ENCODE results near the gene HBM.
"Not testable (repeated sequence)": the region's sequence is repeated elsewhere in the genome, so short reads cannot be mapped to it uniquely, and the experiment has no call there.

The HBM gene

DNA sequence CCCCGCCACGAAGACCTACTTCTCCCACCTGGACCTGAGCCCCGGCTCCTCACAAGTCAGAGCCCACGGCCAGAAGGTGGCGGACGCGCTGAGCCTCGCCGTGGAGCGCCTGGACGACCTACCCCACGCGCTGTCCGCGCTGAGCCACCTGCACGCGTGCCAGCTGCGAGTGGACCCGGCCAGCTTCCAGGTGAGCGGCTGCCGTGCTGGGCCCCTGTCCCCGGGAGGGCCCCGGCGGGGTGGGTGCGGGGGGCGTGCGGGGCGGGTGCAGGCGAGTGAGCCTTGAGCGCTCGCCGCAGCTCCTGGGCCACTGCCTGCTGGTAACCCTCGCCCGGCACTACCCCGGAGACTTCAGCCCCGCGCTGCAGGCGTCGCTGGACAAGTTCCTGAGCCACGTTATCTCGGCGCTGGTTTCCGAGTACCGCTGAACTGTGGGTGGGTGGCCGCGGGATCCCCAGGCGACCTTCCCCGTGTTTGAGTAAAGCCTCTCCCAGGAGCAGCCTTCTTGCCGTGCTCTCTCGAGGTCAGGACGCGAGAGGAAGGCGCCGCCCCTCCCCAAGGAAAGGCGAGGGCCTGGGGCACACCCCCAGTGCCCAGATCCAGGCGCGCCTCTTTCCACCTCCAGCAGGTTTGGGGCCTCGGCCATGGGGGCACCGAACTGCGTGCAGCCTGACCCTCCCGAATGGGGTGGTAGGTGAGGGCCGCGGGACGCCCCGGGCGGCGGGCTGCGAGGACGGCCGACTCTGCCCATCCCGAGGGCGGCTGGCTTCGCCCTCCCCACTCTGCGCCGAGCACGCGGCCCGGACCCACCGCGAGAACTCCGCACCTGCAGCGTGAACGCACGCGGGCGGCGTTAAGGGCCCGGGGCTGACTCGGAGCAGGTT is 15.1 kb downstream of the HBM start:
- peak in 2 of 3 experiments; percentile 33 to 56 for DNase-seq (ENCODE audit: low read depth in 2 of 3, low spot score in 2 of 3)

DNA sequence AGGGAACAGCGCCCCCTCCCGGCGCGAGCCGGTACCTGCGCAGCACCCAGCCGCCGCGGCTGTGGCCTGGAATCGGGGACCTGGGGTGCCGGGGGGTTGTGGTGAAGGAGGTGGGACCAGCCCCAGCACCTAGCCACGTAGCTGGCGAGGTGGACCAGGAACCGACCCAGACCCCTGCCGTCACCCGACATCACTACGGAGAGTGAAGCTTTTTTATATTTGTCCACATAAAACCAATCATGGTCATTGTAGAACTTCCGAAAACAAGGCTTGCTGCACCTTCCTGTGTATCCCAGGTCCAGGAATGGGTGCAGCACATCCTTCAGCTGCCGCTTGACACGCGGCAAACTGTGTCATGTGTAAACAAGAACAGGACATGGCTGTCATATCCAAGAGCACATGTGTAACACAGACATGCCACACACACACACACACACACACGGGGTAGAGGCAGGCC is 15.8 kb downstream of the HBM start:
- DNase-seq (ENCODE audit: low read depth in 2 of 3, low spot score in 2 of 3), result peak in 2 of 3 experiments; percentile 84 to 94

DNA sequence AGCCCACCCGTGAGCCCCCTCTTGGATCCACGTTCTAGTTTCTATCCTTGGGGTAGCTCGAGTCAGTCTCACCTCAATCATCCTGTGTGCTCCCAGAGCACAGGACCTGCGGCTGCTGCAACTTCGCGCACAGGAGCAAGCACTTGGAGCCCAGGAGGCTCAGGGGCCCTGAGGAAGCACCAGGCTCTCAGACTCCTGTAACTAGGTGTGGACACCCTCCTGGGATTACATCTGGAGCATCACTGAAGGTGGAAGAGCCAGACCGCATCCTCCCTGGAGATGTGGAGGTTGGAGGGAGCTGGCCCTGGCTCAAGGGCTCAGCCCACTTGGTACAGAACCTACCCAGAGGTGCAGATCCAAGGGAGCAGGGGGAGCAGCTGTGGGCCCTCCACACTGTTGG is 17.2 kb downstream of the HBM start:
- DNase-seq (ENCODE audit: low read depth in 2 of 3, low spot score in 2 of 3), result no peak

DNA sequence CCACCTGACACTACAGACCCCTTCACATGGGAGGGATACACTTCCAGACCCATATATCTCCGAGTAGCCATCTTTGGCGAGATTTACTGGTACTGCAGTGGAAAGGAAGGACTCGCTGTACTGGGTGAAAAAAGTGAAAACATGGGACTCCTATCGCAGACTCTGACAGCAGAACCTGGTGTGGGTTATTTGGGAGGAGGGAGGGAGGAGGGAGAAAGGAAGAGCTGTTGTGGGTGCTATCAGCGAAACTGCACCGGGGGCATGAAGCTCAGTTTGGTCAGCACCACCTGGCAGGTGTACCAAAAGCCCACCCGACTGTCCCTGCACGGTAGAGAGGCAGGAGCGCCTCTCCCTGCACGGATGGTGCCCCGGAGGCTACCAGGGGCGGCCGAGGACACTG is 19.4 kb downstream of the HBM start:
- no peak for DNase-seq (ENCODE audit: low read depth in 2 of 3, low spot score in 2 of 3)

DNA sequence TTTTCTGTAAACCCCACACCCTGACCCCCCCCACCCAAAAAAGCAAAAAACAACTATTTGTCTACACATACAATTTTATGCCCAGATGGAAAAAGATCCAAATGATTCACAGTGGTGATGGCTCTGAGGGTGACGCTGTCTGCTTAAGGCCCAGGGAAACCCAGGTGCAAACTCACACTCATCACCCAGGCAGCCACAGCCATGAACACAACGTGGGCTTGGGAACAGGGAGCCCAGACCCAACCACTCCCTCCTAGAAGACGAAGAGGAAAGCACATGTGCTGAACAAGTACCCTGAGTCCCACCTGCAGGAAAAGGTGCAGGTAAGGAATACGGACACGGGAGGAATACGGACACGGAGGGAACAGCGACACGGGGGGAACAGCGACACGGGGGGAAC is 19.9 kb downstream of the HBM start:
- no peak for DNase-seq (ENCODE audit: low read depth in 2 of 3, low spot score in 2 of 3)

DNA sequence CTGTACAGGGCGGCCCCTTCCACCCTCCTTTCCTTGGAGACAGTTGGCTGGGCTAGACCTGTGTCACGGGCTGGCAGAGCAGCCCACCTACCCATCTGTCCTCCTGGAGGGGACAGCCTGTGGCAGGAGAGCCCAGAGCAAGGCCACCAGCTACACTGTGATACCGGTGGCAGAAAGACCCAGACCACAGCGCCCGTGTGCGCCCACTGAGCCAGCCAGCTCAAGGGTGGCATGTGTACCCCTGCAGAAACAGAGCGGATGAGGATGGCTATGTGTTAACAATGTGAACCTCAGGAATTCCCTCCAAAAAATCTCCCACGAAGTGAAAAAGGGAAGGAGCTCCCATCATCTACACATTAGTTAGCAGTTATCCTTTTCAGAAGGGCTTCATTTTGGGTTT is 21.6 kb downstream of the HBM start:
- no peak for DNase-seq (ENCODE audit: low read depth in 2 of 3, low spot score in 2 of 3)

DNA sequence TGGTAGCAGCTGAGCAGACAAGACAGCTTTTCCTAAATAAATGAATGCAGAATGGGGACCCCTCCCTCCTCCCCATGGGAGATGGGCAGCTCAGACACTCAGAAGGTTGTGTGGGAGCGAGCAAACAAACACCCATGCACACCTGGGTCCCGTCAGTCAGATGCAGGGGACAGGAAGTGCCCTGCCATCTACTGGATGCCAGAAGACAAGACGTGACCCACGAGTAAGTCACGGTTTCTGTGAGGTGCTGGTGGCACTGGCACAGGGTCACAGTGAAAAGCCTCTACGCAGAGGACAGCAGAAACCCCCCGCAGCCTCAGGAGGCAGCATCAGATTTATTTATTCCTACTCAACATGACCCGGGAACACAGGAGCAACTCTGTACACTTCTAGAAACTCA is 22.9 kb downstream of the HBM start:
- DNase-seq (ENCODE audit: low read depth in 2 of 3, low spot score in 2 of 3), result no peak

DNA sequence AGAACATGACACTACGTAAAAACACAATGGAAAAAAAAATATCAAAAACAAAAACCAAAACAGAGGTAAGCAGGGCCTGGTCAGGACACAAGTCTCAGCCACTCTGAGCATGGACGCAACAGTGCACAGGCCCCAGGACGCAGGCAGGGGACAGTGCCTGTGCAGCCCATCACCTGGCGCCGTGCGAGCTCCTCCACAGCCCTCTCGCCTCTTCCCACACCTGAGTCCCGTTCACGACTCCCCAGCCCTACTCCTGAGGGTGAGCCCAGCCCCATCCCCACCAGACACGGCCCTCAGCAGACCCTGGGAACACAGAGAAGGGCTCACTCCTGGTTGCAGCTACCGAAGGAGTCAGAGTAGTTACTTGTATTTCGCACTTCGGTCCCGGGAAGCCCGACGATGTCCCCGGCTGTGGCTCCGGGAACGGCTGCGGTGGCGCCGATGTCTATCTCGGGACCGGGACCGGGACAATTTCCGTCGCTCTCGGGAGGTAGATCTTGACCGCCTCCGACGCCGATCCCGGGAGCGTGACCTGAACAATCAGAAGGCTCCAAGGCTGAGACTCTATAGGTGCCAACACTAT is 23.9 kb downstream of the HBM start:
- DNase-seq (ENCODE audit: low read depth in 2 of 3, low spot score in 2 of 3), result no peak

DNA sequence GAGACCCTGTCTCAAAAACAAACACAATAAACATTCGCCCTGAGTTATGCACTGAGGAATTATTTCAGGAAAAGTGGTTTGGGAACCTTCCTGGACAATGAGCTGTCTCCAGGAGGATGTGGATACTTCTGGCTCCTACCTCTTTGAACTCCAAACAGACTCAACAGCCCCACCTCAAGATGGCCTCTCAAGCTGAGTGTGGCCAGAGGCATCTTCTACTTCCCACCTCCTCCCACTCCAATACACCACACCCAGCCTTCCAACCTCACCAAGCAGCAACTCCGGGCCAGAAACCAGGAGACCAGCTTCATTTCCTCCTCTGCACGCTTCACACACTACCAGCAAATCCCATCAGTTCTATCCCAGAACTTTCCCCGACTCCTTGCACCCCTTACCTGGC is 26.1 kb downstream of the HBM start:
- no peak for DNase-seq (ENCODE audit: low read depth in 2 of 3, low spot score in 2 of 3)

DNA sequence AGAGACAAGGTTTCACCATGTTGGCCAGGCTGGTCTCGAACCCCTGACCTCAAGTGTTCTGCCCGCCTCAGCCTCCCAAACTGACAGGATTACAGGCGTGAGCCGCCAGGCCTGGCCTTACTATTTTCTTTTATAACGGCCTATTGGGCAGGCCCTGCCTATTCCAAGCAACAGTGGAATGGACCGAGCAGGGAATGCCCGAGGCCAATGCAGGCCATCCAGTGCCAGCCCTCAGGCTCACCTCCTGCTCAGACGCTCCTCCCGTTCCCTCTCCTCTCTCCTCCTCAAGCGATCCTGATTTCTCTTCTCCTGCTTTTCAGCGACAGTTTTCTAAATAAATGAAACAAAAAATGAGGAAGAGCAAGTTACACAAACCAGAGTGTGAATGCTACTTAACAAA is 26.9 kb downstream of the HBM start:
- no peak for DNase-seq (ENCODE audit: low read depth in 2 of 3, low spot score in 2 of 3)

DNA sequence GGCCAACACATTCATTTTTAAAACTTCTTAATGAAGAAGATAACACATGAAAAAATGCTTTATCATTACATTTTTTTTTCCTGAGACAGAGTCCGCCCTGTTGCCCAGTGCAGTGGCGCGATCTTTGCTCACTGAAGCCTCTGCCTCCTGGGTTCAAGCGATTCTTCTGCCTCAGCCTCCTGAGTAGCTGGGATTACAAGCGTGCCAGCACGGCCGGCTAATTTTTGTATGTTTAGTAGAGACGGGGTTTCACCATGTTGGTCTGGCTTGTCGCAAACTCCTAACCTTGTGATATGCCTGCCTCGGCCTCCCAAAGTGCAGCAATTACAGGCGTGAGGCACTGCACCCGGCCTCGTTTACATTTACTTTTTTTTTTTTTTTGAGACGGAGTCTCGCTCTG is 27.7 kb downstream of the HBM start:
- DNase-seq (ENCODE audit: low read depth in 2 of 3, low spot score in 2 of 3), result no peak

DNA sequence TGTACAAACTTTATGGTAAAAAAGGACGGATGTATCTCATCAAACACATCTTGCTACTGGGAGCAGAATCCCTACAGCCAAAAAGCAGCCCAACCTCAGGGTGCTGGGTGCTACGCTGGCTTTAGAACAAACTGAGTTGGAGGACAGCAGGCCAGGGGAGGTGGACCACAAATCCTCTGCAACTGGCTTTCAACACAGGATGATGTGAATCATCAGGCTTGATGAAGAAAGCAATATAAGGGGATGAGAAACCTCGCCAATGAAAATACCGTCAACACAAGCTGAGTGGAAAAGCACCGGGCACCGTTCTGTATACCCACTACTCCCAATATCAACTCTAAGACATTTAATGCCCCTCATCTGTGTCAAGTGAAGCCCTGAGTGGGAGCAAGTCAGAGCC is 28.7 kb downstream of the HBM start:
- DNase-seq (ENCODE audit: low read depth in 2 of 3, low spot score in 2 of 3), result no peak

DNA sequence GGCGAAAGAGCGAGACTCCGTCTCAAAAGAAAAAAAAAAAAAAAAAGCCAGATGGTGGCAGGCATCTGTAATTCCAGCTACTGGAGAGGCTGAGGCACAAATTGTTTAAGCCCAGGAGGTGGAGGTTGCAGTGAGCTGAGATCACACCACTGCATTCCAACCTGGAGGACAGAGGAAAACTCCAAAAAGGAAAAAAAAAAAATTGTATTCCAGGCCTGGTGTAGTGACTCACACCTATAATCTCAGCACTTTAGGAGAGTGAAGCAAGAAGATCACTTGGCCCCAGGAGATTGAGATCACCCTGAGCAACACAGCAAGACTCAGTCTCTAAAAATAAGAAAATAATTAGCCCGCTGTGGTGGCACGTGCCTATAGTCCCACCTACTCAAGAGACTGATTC is 34.6 kb downstream of the HBM start:
- no peak for DNase-seq (ENCODE audit: low read depth in 2 of 3, low spot score in 2 of 3)

DNA sequence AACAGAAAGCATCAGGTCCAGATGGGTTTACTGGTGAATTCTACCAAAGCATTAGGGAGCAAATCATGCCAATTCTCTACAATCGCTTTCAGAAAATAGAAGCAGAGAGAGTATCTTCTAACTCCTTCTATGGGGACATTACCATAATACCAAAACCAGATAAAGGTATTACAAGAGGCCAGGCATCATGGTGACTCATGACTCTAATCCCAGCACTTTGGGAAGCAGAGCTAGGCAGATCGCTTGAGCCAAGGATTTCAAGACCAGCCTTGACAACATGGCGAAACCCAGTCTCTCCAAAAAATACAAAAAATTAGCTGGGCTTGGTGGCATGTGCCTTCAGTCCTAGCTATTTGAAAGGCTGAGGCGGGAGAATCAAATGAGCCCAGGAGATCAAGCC is 37.5 kb downstream of the HBM start:
- DNase-seq (ENCODE audit: low read depth in 2 of 3, low spot score in 2 of 3), result no peak

DNA sequence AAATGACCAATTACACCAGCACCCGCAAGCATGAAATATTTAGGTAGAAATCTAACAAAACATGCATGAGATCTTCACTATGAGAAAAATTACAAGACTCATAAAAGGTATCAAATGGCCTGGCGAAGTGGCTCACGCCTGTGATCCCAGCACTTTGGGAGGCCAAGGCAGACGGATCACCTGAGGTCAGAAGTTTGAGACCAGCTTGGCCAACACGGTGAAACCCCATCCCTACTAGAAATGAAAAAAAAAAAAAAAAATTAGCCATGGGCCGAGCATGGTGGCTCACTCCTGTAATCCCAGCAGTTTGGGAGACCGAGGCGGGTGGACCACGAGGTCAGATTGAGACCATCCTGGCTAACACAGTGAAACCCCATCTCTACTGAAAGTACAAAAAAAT is 38.3 kb downstream of the HBM start:
- DNase-seq (ENCODE audit: low read depth in 2 of 3, low spot score in 2 of 3), result not testable (repeated sequence)

DNA sequence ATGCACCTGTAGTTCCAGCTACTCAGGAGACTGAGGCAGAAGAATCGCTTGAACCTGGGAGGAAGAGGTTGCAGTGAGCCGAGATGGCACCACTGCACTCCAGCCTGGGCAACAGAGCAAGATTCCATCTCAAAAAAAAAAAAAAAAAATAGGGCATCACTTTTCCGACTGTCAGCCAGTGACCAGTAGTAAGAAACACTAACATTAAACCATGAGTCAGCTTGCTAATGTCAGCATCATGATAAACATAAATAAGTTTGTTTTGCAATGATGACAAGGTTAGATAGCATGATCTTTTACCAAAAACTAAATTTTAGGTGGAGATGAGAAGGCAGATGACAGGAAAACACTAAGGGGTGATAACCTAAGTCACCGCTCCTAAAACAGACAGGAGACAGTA is 43.6 kb downstream of the HBM start:
- not testable (repeated sequence) for DNase-seq (ENCODE audit: low read depth in 2 of 3, low spot score in 2 of 3)

DNA sequence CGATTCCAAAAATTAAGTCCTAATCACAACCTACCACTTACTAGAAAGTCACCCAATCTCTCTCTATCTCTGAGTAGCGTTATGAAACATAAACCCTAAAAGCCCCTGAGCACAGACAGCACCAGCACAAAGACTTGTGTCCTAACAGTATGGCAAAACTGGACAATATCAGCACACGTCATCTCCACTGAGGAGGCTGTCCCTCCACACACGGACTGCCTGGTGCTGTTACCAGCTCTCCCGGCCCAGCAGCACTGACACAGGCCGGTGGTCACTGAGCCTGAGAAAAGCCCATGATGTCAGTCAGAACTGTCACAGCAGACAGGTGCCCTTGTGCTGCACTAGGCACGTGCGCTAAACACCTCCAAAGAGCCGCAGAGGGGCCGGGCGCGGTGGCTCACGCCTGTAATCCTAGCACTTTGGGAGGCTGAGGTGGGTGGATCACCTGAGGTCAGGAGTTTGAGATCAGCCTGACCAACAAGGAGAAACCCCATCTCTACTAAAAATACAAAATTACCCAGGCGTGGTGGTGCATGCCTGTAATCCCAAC is 45.9 kb downstream of the HBM start:
- not testable (repeated sequence) for DNase-seq (ENCODE audit: low read depth in 2 of 3, low spot score in 2 of 3)

DNA sequence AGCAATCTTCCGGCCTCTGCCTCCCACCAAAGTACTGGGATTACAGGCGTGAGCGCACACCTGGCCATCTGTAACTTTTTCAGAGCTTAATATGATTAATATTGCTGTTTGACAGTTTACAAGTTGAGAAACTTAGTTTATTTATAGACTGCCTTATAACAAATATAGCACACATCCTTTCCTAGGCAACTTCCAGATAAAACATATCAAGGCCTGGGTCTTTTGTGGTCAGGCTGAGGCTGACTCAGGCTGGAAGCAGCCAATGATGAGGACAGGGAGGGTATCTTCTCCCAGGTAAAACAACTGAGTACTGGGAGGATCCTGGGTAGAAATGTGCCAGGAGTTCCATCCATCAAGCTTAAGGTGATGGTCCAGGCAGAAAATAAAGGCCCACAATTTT is 47.2 kb downstream of the HBM start:
- no peak for DNase-seq (ENCODE audit: low read depth in 2 of 3, low spot score in 2 of 3)

Measured in activated CD8-positive, alpha-beta memory T cell treated with anti-CD3 and anti-CD28 coated beads for 48 hours (primary cell).